HG02623 (cell line): Measurements from ENCODE around the gene INPP5A.

ENCODE experiments used
- ATAC-seq: cut with Tn5 transposase; IDR thresholded peaks from one replicate; pipeline ENCODE4 v1.9.1; 2021; ENCODE audit warnings: moderate library complexity; ENCODE audit not compliant: unreplicated experiment

INPP5A gene

GRCh38 chr10:132640326-132641125 is 102.9 kb downstream of the INPP5A start:
- ATAC-seq: no peak

DNA sequence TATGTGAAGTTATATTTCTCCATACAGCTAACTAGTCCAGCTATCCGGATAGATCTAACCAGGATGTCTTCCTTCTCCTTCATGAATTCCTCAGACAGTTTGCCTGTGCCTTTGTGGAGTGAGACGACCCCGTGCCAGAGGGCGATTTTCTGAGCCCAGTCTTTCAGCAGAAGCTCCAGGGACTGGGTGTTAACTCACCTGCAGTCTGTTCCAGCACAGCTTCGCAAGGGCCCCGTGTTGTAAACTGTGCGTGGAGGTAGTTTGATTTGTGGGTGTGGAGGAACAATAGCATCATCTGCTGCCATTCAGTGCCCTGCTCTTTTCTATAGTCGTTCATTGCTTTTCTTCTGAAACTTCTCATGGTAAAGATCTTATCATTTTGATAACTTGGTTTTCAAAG is 103.8 kb downstream of the INPP5A start:
- no peak for ATAC-seq

DNA sequence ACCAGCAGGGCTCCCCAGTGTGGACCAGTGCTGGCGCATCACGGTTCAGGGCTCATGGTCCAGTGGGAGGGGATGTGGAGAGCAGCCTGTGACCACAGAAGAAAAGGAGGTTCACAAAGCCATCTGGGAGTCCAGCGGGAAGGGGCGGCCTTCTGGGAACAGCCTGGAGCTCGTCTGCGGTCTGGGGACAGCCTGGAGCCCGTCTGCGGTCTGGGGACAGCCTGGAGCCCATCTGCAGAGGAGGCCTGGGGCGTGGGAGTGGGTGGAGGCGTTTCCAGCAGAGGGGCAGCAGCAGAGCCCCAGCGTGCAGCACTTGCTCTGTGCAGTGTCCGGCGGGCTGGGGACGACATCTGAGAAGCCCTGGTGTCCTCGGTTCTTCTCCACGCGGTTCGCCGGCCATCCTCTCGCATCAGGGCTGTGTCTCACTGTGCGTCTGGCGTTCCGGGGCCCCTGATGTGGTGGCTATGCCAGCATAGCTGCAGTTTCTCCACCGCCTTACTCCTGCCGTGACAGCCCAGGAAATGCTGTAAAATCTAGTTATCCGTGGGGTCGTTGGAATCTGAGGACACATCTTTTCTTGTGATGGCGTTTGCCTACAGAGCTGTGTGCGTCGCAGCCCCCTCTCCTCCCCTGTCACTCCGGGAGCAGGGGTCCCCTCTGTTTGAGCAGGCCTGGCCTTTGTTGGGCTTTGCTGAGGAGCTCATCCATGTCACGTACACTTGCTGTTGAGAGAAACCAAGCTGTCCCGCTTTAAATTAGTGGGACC is 104.6 kb downstream of the INPP5A start:
- ATAC-seq: no peak

GRCh38 chr10:132642732-132643008 is 105.1 kb downstream of the INPP5A start:
- ATAC-seq: no peak

- no peak for ATAC-seq
Measured at GRCh38 chr10:132643709-132644526, 106.3 kb downstream of the INPP5A start.

GRCh38 chr10:132644527-132645246 is 107.1 kb downstream of the INPP5A start:
- ATAC-seq: no peak

- ATAC-seq: no peak
Measured at GRCh38 chr10:132645247-132645530, 107.6 kb downstream of the INPP5A start.

- ATAC-seq: no peak
Measured at GRCh38 chr10:132645630-132646442, 108.2 kb downstream of the INPP5A start.

DNA sequence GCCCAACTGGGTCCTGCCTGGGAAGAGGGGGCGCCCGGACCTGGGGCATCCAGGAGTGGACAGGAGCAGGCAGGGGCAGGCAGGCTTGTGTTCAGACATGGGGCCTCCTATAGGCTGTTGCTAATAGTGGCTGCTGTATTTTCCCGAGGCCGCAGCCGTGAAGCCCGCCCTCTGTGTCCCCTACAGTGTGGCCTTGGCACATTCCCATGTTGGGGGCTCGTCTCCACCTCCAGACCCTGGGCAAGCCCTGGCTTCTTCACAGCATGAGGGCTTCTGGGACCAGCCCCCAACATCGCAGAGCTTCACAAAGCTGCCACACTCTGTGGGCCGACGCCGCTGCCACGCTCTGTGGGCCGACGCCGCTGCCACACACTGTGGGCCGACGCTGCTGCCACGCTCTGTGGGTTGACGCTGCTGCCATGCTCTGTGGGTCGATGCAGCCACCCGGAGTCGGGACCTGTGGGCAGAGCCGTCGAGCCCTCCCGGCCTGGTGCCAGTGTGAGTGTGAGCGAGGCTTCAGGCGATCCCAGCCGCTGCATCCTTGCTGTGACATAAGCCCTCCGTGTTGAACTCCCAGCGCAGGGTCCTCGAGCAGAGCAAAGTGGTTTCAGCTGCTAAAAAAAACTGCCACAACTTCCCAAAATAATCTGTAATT is 109.0 kb downstream of the INPP5A start:
- no peak for ATAC-seq

DNA sequence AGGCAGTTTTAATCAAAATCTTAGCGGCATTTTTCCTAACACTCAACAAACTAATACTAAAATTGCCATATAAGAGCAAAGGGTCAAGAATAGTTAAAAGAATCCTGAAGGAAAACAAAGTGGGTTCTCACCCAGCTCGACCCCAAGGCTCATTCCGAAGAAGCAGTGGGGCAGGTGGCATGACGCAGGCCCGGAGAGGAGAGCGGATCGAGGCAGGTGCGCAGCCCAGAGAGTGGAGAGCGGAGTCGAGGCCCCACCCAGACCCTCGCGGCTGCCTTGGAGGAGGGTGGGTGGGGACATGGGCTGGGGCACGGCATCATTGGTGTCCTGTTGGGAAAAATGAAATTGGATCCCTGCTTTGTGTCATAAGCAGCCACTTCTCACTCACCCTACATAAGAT is 109.8 kb downstream of the INPP5A start:
- ATAC-seq: no peak

DNA sequence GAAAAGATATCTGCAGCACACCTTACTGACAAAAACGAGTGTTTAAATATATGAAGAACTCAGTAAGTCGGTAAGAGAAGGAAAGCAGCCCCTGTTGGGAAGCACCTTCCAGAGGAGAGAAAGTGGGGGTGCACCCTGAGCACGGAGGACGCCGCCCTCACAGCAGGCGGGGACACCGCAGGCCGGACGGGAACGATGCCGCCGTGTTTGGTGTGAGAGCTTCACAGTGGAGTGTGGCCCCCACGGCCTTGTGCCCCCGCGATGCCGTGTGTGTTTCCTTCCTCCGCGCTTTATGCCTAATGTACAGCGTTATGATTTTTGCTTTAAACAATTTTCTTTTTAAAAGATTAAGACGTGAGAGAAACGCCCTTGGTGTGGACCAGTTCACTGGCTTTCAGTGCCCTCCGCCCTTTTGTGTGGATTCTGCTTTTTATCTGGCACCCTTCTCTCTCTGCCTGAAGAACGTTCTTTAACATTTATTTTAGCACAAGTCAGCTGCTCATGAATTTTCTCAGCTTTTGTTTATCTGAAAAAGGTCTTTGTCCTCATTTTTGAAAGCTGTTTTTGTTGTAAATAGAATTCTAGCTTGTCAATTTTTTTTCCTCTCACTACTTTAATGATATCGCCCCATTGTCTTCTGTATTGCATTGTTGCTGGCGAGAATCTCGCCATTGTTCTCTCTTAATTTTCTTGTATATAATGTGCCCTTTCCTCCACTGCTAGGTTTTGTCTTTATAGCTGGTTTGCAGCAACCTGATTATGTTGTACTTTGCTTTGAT is 110.7 kb downstream of the INPP5A start:
- ATAC-seq: no peak

DNA sequence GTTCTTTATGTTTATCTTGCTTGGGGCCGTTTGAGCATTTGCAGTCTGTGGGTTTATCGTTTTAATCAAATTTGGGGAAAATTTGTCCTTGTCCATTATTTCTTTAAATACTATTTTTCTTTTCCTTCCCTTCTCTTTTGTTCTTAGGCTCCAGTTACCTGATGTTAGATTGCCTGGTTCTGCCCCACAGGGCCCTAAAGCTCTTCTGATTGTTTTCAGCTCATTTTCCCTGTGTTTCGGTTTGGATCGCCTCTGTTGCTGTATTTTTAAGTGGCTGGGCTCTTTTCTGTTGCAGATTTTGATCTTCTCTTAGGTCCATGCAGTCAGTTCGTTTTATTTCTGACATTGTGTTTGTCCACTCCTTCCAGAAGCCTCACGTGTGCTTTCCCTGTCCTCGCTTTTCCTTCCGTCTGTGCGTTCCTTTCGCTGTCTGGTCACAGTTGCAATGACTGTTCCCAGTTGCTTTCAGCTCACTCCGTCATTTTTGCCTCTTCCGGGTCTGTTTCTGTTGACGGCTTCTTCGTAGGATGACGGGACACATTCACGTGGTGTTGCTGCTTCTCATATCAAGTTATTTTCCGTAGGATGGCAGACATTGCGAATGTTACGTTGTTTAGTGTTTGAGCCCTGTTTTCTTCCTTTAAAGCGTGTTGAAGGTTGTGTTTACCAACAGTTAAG is 111.4 kb downstream of the INPP5A start:
- ATAC-seq: no peak

DNA sequence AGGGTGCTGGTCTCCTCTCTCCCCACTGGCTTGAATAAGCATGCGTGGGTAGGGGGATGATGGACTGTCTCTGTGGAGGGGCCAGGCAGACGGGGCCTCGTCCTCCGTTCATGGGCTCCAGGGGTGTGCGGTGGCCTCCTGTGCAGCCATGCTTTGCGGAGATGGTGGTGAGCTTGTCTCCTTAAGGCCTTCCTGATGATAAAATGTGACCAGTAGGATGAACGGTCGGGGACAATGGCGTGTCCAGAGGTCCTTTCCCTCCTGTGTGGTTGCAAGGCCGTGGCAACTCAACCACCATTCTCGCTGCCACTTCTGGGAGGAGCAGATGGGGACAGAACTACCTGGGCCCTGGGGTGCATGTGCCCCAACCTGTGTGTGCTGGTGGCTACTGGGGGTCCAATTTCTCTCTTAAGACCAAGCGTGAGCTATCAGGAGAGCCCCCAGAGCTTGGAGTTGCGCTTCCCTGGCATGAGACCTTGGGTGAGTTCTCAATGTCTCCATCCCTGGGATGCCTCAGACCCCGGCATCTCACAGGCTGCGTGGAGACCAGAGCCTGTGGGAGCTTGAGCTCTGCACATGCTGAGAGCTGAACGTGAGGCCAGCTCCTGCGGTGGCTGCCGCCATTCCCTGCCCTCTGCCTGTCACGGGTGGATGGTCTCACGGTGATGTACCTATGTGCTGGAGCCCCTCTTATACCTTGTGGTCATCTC is 112.2 kb downstream of the INPP5A start:
- no peak for ATAC-seq

- no peak for ATAC-seq
Measured at GRCh38 chr10:132650611-132651250, 113.1 kb downstream of the INPP5A start.

DNA sequence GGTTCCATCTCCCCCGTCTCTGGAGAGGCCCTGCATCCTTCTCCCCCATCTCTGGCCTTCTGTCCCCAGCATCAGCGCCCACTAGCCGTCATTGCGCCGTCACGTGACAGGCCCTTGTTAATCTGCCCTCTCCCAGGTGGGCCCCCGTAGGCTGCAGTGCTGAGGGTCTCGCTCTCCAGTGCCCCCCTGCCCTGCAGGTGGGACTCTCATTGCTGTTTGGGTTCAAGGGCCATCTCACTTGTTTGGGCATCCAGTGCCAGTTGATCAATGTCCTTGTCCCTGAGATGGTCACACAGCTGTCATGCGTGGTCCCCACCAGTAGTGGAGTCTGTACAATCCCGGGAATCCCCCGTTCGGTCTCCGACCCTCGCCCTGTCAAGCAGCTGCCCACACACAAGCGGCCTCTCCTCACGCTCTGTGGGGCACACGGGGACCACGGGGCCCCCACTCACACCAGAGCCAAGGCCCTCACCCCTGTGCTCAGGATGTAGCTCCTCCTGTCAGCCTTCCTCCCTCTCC is 114.0 kb downstream of the INPP5A start:
- no peak for ATAC-seq

DNA sequence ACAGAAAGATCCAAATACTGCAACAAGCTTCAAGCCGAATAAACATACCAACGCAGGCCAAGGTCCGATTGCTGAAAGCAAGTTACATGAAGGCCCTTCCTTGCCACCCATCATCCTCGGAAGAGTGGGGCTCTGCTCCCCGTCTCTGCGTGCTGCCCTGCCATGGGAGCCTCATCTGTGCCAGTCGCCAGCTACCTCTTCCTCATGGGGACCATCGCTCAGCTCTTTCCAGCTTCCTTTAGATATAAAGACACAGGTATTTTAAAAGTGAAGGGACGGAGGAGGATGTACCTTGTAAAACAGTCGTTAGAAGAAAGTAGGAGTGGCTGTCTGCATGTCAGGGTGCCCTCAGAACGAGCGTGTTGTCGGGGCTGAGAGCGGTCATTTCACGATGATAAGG is 114.9 kb downstream of the INPP5A start:
- ATAC-seq: no peak

DNA sequence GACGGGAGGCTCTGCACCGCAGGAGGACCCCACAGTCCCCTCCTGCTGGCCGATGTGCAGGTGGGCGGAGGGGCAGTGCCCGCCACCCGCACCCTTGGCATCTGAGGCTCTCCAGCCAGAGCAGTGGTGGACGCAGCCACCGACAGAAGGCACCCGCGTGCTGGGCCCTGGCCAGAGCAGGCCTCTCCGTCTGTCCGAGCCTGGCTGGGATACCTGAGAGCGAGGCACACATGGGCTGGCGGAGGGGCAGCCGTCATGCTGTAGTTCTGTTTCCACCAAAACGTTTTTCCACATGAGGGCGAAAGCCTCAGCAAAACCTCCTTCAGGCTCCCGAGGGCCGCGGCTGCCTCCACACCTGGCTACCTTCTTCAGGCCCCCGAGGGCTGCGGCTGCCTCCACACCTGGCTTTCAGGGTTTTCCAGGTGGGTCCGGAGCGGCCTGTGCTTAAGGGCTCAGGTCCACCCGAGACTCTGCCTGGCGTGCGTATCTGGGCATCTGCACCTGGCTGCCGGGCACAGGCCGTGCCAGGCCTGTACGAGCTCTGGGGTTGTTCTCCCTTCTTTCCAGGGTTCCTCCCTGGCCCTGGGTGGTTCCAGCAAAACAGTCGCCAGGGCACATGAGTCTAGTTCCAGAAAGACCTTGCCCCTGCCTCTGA is 115.5 kb downstream of the INPP5A start:
- no peak for ATAC-seq
